COLO829 (cell line): ENCODE results near the gene DDX17.

Source experiments
- DNase-seq: peaks from one replicate; pipeline ENCODE4 v3.0.0; 2012; ENCODE audit warnings: low spot score

DDX17 gene

DNA sequence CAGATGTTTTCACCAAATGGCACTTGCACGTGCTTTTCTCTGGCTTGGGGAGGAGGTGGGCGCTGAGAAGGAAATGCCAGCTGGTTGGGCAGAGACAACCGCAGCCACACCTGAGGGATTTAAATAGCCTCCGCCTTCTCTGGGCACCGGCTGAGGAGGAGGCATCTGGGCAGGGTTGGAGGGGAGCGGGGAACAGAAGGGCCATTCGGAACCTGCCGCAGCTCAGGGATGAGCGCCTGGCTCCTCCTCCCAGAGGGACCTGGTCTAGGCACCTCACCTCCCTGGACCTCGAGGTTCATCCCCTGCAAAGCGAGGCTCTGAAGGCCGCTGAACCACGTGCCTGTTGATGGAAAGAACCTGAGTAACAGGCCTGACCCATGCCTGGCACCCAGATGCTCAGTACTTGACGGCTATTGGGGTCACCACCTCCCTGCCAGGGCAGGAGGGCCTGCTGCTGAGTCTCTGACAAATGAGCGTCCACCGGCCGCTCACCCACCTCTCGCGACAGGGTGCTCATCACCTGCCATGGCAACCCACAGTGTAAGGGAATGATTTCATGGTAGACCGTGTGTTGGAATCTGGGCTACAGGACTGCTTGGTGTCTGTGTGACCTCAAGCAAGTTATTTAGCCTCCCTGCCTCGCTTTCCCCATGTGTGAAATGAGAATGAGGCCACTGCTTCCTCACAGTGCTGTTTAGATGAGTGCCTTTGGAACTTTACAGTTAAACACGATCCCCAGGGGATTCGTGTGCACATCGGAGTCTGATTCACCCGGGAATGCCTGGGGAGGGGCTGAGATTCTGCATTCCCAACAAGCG, 40.2 kb downstream of the DDX17 start:
- DNase-seq, result no peak

DNA sequence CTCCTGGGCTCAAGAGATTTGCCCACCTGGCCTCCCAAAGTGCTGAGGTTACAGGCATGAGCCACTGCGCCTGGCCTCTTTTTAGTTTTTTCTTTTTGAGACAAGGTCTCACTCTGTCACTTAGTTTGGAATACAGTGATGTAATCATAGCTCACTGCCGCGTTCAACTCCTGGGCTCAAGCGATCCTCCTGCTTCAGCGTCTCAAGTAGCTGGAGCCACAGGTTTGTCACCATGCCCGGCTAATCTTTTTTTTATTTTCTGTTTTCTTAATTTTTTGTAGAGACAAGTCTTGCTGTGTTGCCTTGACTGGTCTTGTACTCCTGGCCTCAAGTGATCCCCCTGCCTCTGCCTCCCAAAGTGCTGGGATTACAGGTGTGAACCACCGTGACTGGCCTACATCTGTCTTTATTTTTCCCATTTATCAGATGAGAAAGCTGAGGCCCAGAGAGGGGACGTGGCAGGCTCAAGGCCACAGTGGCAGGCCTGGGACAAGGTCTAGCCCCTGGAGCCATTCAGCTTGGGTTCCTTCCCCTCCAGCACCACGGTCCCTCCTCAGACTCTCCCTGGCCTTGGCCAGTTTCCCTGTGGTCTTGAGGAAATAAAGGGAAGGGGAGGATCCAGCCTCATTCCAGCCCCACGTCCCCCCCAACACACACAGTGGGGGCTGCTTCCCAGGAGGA, 41.0 kb downstream of the DDX17 start:
- DNase-seq, result no peak

DNA sequence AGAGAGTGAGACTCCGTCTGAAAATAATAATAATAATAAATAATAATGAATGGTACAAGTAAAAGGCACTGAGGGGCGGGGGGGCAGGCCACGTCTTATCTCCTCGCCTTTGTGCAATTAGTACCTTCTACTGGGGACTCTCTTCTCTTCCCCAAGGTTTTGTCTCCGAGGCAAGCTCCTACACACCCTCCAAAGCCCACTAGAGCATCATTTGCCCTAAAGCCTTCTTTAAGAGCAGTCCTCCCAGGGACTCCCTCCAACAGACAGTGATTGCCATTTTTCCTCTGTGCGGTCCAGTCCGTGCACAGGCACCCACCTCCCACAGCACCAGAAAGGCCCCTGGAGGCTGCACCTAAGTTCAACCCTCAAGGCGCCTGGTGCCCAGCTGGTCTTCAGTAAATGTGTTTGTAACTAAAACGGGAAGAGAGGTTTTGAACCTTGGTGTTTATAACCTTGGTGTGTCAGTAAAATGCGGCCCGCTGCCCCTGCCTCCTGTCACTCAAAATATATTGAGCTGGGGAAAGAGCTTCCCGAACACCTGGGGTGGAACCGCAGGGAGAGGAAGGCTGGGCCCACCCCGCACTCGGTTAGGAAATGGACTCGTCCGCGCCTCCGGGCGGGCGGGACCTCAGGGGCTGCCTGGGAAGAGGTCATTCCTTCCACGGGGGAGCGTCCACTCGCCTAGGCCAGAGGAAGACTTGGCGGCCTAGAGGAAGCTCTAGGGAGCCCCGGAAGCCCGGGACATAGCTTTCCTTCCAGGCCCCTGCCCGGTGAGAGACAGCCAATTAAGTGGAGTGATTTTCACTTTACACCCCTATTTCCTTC, 42.9 kb downstream of the DDX17 start:
- no peak for DNase-seq

DNA sequence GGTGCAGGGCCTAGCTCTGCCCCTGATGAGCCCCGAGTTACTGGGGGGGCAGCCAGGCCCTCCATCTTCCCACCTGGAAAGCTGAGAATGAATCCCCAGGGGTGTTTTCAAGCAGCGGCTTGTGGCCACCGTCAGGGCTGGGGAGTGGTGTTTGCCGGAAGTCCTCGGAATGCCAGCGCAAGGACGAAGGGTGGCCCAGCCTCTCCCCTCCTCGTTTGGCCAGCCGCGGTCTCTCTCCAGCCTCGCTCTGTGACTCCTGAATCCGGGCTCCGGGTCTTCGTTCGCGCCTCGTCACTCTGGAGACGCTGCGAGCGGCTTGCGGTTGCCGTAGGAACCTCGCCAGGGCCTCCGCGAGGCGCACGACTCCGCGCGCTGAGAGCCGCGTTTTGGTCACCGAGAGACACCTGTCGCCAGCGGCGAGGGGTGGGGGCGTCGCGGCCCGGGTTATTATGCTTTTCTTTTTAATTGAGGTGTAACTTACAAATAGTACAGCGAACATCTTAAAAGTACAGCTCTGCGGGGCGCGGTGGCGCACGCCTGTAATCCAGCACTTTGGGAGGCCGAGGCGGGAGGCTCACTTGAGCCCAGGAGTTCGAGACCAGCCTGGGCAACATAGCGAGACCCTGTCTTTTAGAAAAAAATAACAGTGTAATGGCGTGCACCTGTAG, 44.6 kb downstream of the DDX17 start:
- DNase-seq, result peak; percentile 76

DNA sequence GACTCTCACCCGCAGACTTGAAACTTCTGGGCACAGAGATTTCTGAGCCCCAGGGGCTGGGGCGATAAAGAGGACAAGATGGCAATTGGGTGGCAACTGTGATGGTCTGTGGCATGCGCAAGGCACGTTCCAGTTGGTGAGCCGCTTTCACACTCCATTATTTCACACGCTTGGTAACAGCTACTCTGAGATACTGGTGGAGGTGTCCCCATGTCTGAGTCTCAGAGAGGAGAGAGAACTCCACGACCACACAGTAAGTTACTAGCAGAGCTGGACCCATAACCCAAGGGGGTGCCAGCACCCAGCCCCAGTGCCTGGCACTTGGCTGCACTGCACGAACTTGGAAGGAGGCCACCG, 45.1 kb downstream of the DDX17 start:
- no peak for DNase-seq

DNA sequence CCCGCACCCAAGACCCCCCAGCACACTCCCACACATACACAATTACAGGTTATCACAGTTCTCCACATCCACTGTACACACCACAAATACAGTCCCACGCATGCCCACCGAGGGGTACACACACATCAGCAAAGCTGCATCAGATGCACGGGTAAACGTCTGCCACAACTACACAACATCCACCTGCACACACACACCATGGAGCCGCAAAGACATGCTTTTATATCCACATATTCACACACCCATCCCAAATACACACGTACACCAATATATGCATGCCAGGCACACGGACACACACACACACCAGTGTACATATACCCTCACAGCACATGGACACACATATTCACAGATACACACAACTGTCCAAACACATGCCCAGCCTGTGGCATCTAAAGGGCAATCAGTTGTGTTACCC, 45.7 kb downstream of the DDX17 start:
- DNase-seq, result no peak

DNA sequence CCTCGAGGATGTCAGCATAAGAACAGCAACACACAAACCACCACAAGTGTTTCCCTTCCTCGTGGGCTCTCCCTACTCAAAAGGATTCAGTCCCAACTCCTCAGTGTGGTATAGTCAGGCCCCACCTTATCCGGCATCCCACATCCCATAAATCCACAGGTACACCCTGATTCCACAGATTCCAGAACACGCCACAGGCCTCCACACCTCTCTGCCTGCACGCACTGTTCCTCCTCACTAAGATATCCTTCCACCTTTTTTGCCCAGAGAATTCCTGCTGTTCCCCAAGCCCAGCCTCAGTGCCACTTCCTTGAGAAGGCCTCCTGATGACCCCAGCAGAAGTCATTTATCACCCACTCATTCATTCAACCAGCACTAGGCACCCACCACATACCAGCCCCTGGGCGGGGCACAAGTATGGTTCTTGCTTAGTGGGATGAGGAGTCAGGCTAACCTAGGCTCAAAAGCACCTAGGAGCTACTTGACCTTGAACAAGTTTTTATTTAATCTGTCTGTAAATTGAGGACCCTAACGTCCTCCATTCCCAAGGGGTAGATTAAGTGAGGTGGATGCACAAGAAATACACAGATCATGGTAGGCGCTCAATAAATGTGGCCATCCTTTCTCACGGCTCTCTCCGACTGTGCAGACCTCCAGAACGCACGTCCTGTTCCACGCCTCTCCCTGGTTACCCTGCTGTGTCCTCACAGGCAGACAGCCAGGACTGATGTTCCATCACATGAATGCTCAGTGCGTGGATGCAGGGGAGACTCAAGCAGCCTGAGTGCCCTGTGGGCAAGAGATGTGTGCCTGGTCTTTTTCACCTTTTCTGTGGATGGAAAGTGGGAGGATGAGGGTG, 49.0 kb downstream of the DDX17 start:
- DNase-seq, result no peak

DNA sequence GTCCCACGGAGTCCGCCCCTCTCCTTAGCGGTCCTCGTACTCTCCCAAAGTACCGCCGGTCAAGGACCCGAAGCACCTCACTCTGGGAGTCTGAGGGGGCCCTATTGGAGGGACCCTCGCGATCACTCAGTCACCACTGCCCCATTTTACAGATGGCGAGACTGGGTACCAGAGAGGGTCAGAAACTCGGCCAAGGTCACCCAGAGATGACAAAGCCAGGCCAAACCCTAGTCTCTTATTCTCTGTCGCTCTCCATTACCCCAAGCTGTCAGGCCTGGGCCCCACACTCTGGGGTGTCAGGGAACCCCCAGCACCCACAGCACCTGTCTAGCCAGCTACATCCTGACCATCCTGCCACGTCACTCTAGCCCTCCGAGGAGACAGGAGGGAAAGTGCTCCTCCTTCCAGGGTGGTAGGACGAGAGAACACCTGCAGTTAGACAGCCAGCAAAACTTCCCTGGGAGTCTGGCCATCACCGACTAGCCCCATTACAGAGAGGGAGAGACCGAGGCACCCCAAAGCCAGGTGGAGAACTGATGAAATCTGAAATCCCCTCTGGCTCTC, 49.8 kb downstream of the DDX17 start:
- no peak for DNase-seq

DNA sequence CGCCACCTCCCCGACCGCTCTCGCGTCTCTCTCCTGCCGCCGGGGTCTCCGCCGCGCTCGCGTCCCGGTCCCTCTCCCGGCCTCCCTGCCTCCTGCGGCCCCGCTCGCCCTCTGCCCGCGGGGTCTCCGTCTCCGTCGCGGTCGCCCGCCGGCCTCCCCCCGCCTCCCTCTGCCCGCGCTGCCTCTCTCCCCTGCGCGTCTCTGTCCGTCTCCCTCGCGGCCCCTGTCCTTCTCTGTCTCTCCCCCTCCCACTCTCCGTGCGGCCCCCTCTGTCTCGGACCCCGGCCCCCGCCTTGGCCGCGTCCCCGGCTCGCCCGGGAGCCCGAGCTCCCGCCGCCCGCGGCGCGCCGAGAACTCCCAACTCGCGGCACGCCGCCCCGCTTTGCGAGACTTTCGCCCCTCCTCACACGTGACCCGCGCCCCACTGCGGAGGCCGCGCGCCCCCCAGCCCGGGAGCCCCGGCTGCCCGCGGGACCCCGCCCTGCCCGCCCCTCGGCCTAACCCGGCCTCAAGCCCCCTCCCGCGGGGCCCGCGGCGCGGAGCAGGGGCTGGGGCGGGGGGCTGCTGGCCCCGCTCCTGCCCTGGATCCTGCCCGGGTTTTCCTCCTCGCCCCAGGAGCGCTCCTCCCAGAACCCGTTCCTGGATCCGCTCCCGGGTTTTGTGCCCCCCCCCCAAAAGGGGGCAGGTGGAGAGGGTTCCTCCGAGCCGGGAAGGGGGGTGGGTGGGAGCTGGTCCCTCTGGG, 50.4 kb downstream of the DDX17 start:
- peak; percentile 46 for DNase-seq

DNA sequence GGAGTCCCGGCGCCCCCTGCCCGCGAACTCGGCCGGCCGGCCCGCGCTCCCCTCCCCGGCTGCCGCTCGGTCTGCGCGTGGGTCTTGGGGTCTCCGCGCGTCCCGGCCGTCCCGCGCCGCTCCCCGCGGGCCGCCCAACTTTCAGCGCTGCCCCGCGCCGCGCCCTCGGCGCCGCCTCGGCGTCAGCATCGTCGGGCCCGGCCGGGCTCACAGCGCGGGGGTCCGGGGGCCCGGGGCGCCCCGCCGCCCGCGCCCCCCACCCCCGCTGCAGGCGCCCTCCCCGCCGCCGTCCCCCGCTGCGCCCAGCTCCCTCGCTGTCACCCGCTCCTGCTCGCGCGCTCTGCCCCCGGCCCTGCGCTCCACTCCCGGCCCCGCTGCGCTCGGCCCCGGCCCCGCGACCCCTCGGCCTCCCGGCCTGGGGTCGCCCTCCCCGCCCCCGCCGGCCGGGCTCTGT, 51.0 kb downstream of the DDX17 start, which contains the start of gene KCNJ4:
KCNJ4 (minus strand) TSS at position 124 of the 454 bp plus-strand sequence. CDS start 27,067 bp downstream, outside the sequence.
- no peak for DNase-seq

DNA sequence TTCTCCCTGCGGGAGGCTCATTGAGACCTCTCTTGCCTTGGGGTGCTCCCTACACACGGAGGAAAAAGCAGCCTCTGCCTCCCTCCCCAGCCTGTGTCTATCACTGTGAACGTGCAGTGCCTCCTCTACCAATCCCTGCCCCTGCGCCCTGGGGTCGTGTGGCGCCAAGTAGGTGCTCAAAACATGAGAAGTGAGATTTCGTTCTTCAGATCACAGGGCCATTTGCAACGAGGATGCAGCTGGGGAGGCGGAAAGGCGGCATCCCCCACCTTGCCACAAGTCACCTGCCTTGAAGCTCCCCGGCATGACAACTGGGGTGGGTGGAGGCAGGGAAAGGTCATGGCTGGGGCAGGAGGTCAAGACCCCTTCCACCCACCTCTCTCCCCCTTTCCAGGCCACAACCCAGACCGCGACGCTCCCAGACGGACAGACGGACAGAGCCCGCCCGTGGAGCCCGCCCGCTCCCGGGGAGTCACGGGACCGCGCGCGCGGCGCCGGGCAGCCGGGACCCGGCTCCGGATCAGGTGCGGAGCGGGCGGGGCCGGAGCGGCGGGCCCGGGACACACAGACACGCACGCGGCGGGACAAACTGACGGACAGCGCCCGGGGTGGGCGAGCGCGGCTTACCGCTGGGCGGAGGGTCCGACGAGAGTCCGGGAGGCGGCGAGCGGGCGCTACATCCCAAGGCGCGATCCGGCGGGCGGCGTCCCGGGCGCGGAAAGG, 51.6 kb downstream of the DDX17 start:
- no peak for DNase-seq

DNA sequence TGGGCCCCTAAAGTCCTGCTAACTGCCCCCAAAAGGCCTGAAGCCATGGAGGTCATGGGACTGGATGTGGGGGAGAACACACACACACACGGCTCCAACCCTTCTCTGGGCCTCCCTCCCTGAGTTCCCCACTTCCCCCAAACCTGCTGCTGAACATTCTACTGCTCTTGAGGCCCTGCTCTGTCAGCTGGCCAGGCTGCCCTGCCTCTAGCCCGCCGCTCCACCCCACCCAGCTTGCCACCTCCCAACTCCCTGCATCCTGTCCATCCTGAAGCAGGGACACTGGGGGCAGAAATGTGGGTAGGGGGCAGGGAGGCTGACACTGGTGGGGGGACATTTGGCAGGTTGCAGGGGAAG, 52.1 kb downstream of the DDX17 start:
- no peak for DNase-seq

DNA sequence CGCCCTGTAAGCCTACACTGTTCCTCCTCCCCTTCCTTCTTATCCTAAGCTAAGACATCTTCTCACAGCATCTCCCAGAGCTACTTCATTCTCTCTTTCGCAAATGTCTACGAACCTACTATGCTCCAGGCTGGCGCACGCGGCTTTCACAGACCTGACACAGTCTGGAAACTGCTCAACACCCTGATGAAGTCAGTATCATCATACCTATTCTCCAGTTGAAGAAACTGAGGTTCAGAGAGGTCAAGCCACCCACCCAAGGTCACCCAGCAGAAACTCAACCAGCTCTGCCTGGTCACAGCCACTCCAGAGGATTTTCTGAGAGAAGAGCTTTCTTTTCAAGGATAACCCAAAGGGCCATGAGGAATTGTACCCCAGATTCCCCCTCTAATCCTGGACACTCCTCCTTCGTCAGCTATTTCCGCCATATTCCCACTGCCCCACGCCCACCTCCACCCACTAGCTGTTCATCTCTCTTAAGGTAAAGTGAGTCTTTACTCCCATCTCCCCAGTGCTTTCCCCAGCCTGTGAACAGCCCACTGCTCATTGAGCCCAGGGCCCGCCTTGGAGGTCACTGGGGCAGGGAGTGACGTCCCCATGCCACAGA, 52.9 kb downstream of the DDX17 start:
- DNase-seq, result no peak

DNA sequence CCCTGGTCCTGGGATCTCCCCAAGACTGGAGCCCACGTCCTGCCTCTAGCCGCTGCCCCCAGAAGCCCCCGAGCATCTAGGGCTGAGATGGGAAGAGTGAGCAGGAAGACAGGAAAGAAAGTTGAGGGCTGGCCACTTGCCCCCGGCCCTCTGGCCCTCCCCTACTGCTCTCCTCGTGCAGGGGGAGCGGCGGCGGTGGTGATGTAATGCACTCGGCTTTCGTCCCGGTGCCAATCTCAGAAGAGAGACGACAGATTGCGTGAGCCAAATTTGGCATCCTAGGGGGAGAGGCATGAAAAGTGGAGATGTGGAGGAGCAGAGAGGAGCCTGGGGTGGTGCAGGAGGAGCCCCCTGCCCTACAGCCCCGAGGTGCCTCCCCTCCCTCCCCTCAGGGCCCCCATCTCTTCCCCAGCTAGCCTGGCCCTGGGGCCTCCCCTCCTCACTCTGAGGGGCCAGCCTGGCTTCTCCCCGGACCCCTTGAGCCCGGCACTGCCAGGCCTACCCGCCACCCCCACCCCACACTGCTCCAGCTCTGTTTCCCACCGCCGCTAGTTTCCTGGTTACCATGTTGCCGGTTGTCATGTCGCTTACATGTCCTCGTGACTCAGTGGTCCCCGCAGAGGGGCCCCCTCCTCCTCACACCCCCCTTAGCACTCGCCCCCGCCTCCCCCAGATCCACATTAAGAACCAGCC, 53.6 kb downstream of the DDX17 start:
- DNase-seq, result no peak

DNA sequence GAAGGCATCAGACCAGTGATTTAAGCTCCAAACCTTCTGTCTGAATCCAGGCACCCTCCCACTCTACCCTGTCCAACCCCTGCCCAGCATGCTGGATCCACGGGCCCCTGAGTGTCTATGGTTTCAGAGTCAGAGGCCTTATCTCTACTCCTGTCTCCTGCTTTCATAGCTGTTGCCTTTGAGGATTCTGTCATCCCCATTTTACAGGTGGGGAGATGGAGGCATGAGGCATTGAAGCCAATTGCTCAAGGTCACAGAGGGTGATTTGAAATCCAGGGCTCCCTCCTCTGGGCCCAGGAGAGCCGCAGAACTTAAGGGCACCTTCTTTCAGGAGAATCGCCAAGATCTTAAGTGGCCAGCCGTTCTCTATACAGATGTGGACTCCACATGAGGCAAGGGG, 54.2 kb downstream of the DDX17 start:
- DNase-seq, result no peak

DNA sequence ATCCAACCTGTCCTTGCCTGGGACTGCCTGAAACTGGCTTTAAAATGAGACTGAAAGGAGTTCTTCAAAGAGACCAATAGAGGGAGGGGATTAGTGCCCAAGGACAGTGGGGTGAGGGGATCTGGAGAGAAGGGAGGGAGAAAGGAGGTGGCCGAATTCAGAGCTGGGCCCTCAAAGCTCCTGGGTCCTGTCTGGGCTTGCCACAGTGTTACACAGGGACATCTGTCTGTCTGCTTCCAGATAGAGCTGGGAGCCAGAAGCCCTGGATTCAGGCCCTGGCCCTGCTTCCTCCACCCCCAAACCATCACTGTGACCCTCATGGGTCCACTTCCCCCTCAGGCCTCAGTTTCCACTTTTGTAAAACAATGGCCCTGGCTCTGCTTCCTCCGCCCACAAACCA, 54.7 kb downstream of the DDX17 start:
- DNase-seq, result no peak

DNA sequence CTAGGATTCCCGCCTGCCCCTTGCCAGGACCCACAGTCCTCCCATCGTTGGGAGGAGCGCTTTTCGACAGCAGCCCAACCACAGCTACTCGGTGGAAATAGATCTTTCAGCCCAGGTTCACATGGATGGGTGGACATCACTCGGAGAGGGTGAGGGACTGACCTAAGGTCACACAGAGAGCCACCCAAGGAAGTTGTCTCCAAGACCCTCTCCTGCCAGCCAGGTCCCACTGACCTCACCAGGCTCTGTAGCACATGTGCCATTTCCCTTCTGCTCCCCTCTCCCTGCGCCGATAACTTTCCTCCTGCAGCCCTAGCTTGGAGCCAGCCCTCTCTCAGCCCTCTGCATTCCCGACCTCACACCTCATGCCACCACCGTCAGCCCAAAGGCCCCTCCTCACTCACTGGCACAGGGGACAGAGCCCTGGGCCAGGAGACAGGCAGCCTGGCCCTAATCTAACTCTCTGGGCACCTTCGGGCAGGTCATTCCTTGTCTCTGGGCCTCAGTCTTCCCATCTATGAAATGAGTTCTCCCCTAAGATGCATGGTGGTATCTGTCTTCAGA, 55.8 kb downstream of the DDX17 start:
- no peak for DNase-seq

DNA sequence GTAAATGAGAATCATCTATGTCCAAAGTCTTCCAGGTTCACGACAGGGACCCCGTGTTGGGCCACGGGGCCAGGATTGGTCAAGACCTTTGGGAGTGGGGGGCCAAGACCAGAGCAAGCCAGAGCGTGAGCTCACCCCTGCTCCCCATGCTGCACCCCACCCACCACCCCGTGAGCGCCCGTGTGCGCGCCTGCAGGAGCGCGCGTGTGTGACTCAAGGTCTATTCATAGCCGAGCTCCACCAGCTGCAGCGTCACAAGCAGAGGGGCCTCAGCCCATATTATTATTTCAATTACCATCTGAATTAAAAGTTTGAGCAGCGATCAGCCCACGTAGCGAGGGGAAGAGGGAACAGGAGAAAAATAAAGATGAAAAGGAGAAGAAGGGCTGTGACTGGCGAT, 56.3 kb downstream of the DDX17 start:
- no peak for DNase-seq
